ENCODE data around the gene ATP8A1. TPM values are rescaled to one million over a fixed set of nuclear protein-coding genes. Genes with fewer than 3 reads are reported as not detected.

ATP8A1 gene
- total and polyA plus RNA-seq, 12 donors, result 14.4 to 58.3 (median 27.7) TPM

GRCh38 chr4:42673082-42673425 is 16.1 kb upstream of the ATP8A1 start:
- no peak overlapping the region for H3K27ac ChIP-seq
- H3K36me3 ChIP-seq (replicated peaks in 1 of 2), result no peaks in the 10 kb centered on the region
- peak; percentile 27 to 84 (median 80) for DNase-seq
- no peaks in the 10 kb centered on the region for H3K27me3 ChIP-seq
- intact Hi-C loops (cut with DNase I), result no loop called here
- no peak overlapping the region for H3K4me3 ChIP-seq
- TF ChIP-seq CTCF (IDR thresholded peaks at IDR 0.05) (no peak), POLR2A (IDR thresholded peaks at IDR 0.05) (no peak)
- H3K9me3 ChIP-seq (replicated peaks in 1 of 3), result no peaks in the 10 kb centered on the region
- H3K4me1 ChIP-seq (replicated peaks in 1 of 2), result peaks cover 5 to 7% of the 10 kb centered on the region in 2 donors
- WGBS, 4 donors, result 0 to 24% (median 16%) methylated on average over 1 to 2 of the region's 2 CpGs

- Histone ChIP-seq H3K4me1 (replicated peaks in 1 of 2) (peaks cover 5 to 7% of the 10 kb centered on the region in 2 donors), H3K27me3 (no peaks in the 10 kb centered on the region), H3K27ac (no peak overlapping the region), H3K36me3 (replicated peaks in 1 of 2) (no peaks in the 10 kb centered on the region), H3K4me3 (no peak overlapping the region), H3K9me3 (replicated peaks in 1 of 3) (no peaks in the 10 kb centered on the region)
- DNase-seq, result no peak
- 42 to 54% (median 52%) methylated on average over 2 of the region's 2 CpGs for WGBS, 4 donors
- no peak for TF ChIP-seq CTCF (IDR thresholded peaks at IDR 0.05)
- TF ChIP-seq POLR2A (IDR thresholded peaks at IDR 0.05), result no peak
- intact Hi-C loops (cut with DNase I), result no loop called here
These were observed 15.6 kb upstream of the ATP8A1 start for GRCh38 chr4:42672359-42673081.

- no peak for DNase-seq
- no peaks in the 10 kb centered on the region for H3K27me3 ChIP-seq
- H3K36me3 ChIP-seq (replicated peaks in 1 of 2), result no peaks in the 10 kb centered on the region
- no peak overlapping the region for H3K4me3 ChIP-seq
- TF ChIP-seq POLR2A (IDR thresholded peaks at IDR 0.05) (no peak), CTCF (IDR thresholded peaks at IDR 0.05) (no peak)
- intact Hi-C loops (cut with DNase I), result no loop called here
- H3K9me3 ChIP-seq (replicated peaks in 1 of 3), result no peaks in the 10 kb centered on the region
- H3K27ac ChIP-seq, result no peak overlapping the region
- H3K4me1 ChIP-seq (replicated peaks in 1 of 2), result peaks cover 5 to 7% of the 10 kb centered on the region in 2 donors
- 47 to 74% (median 59%) methylated on average over 4 of the region's 4 CpGs for WGBS, 4 donors
These were observed 14.7 kb upstream of the ATP8A1 start for GRCh38 chr4:42671431-42672194.

- intact Hi-C loops (cut with DNase I), result no loop called here
- TF ChIP-seq CTCF (IDR thresholded peaks at IDR 0.05) (no peak), POLR2A (IDR thresholded peaks at IDR 0.05) (no peak)
- H3K36me3 ChIP-seq (replicated peaks in 1 of 2), result no peaks in the 10 kb centered on the region
- H3K4me3 ChIP-seq, result no peak overlapping the region
- peak overlapping the region in 2 of 5 donors; percentile 83 to 92 for H3K27ac ChIP-seq
- 30 to 51% (median 34%) methylated on average over 2 of the region's 2 CpGs for WGBS, 4 donors
- H3K9me3 ChIP-seq (replicated peaks in 1 of 3), result no peaks in the 10 kb centered on the region
- no peak for DNase-seq
- H3K27me3 ChIP-seq, result no peaks in the 10 kb centered on the region
- H3K4me1 ChIP-seq (replicated peaks in 1 of 2), result peaks cover 22 to 38% of the 10 kb centered on the region in 2 donors
These were observed 1.4 kb upstream of the ATP8A1 start for GRCh38 chr4:42658261-42658660.

Data from adrenal gland (tissue), 12 donors.